SK-N-MC (cell line): ENCODE results near the gene MARCHF10.

Experiments
- EZH2 ChIP-seq: fragments of 200-600 bp; sonication (generic); IDR thresholded peaks from one replicate; pipeline ENCODE4 v1.6.1; 2017; ENCODE audit warnings: antibody characterized with exemption
- FOXP2 ChIP-seq: optimal IDR thresholded peaks from 2 replicates; pipeline ENCODE3; 2011; ENCODE audit warnings: mild to moderate bottlenecking, moderate library complexity; ENCODE audit not compliant: insufficient read depth; ENCODE audit errors: extremely low read length, control extremely low read depth
- POLR2AphosphoS5 ChIP-seq: IDR thresholded peaks from 2 replicates; pipeline ENCODE4 v1.6.1; 2012; ENCODE audit warnings: mild to moderate bottlenecking, low read depth, low read length, borderline replicate concordance

GRCh38 chr17:62684179-62684578 lies 123.9 kb downstream of the MARCHF10 start:
- TF ChIP-seq EZH2 = no peak
- TF ChIP-seq POLR2AphosphoS5 = no peak
- TF ChIP-seq FOXP2 = no peak
